ENCODE results near the gene WASF3. TPM values are rescaled to one million over a fixed set of nuclear protein-coding genes. Genes with fewer than 3 reads are reported as not detected.

Gene WASF3
- total RNA-seq, 1 donor from 2014 or later, result 0.13 TPM

DNA sequence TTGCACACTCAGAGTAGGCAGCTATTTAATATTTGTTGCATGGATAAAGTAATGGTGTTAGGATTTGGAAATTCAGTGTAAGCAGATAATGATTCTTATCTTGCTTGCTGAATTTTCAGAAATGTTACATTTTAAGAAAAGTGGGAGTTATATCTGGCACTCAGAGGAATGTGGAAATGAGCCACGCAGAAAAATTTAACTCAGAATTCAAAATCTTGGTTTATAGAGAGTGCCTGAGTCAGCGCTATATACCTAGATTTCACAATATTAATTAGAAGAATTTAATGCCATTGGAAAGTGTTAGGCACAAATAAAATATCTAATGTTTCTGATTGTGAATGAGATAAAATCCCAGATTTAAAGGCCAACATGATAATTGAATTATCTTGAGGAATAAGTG is 106.8 kb downstream of the WASF3 start:
- Mint-ChIP-seq H3K36me3 (ENCODE audit: low read depth) (no peaks in the 10 kb centered on the region), H3K9me3 (no peaks in the 10 kb centered on the region), H3K27ac (no peak overlapping the region), H3K4me3 (no peak overlapping the region), H3K27me3 (ENCODE audit: insufficient read depth) (peaks cover 5% of the 10 kb centered on the region), H3K4me1 (ENCODE audit: low read depth) (no peaks in the 10 kb centered on the region)
- intact Hi-C loops (cut with micrococcal nuclease), result no loop called here
- no peak for DNase-seq (ENCODE audit: low spot score)

- DNase-seq (ENCODE audit: low spot score), result no peak
- no peak overlapping the region for H3K27ac Mint-ChIP-seq
- no peaks in the 10 kb centered on the region for H3K4me1 Mint-ChIP-seq (ENCODE audit: low read depth)
- no peak overlapping the region for H3K4me3 Mint-ChIP-seq
- intact Hi-C loops (cut with micrococcal nuclease), result no loop called here
- no peaks in the 10 kb centered on the region for H3K36me3 Mint-ChIP-seq (ENCODE audit: low read depth)
- H3K27me3 Mint-ChIP-seq (ENCODE audit: insufficient read depth), result peaks cover 5% of the 10 kb centered on the region
- no peaks in the 10 kb centered on the region for H3K9me3 Mint-ChIP-seq
These were observed 107.4 kb downstream of the WASF3 start for GRCh38 chr13:26664876-26665275.

- intact Hi-C loops (cut with micrococcal nuclease), result no loop called here
- Mint-ChIP-seq H3K27me3 (ENCODE audit: insufficient read depth) (peaks cover 9% of the 10 kb centered on the region), H3K27ac (no peak overlapping the region), H3K36me3 (ENCODE audit: low read depth) (no peaks in the 10 kb centered on the region), H3K4me3 (no peak overlapping the region), H3K4me1 (ENCODE audit: low read depth) (no peaks in the 10 kb centered on the region), H3K9me3 (no peaks in the 10 kb centered on the region)
- DNase-seq (ENCODE audit: low spot score), result no peak
These were observed 111.1 kb downstream of the WASF3 start for GRCh38 chr13:26668357-26669146.

- Mint-ChIP-seq H3K27ac (no peak overlapping the region), H3K4me1 (ENCODE audit: low read depth) (no peaks in the 10 kb centered on the region), H3K27me3 (ENCODE audit: insufficient read depth) (peaks cover 11% of the 10 kb centered on the region), H3K9me3 (no peaks in the 10 kb centered on the region), H3K4me3 (no peak overlapping the region), H3K36me3 (ENCODE audit: low read depth) (no peaks in the 10 kb centered on the region)
- DNase-seq (ENCODE audit: low spot score), result no peak
- intact Hi-C loops (cut with micrococcal nuclease), result no loop called here
These were observed 116.4 kb downstream of the WASF3 start for GRCh38 chr13:26673890-26674289.

DNA sequence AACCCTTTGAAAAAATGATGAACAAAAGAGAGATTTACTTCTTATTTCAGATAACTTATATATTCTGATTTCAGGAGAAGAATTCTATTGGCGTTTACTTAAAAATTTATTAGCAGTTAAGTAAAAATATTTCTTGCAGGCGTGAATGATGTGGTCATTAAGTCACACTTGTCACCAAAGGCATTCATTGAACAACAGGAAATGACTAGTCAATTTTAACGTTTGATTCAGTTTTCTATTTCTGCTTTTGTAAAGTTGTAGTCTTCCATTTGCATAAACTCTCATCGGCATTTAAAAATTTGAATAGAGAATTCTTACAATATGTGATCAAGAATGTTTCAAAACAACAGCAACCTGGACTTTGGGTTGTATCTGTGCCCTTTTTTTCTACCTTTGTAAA is 119.7 kb downstream of the WASF3 start:
- intact Hi-C loops (cut with micrococcal nuclease), result no loop called here
- Mint-ChIP-seq H3K4me3 (no peak overlapping the region), H3K27ac (no peak overlapping the region), H3K36me3 (ENCODE audit: low read depth) (no peaks in the 10 kb centered on the region), H3K4me1 (ENCODE audit: low read depth) (no peaks in the 10 kb centered on the region), H3K9me3 (no peaks in the 10 kb centered on the region), H3K27me3 (ENCODE audit: insufficient read depth) (peaks cover 8% of the 10 kb centered on the region)
- DNase-seq (ENCODE audit: low spot score), result no peak

GRCh38 chr13:26678330-26678729 is 120.8 kb downstream of the WASF3 start:
- Mint-ChIP-seq H3K27me3 (ENCODE audit: insufficient read depth) (peaks cover 4% of the 10 kb centered on the region), H3K36me3 (ENCODE audit: low read depth) (no peaks in the 10 kb centered on the region), H3K4me3 (no peak overlapping the region), H3K4me1 (ENCODE audit: low read depth) (no peaks in the 10 kb centered on the region), H3K27ac (no peak overlapping the region), H3K9me3 (no peaks in the 10 kb centered on the region)
- intact Hi-C loops (cut with micrococcal nuclease), result no loop called here
- no peak for DNase-seq (ENCODE audit: low spot score)

DNA sequence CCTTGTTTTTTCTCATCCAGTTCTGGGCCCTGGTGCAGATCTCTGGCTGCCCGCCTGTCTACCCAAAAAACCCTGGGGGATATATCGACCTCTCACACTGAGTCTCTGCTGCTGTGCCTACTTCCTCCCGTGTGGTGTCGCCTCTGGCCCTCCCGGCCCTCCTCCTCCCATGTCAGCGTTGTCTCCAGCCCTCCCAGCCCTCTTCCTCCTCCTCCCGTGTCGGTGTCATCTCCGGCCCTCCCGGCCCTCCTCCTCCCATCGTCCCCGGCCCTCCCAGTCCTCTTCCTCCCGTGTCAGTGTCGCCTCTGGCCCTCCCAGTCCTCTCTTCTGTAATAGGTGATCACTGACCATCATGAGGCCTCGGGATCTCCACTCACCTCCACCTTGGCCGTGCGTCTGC is 121.3 kb downstream of the WASF3 start:
- no peaks in the 10 kb centered on the region for H3K36me3 Mint-ChIP-seq (ENCODE audit: low read depth)
- intact Hi-C loops (cut with micrococcal nuclease), result no loop called here
- no peak for DNase-seq (ENCODE audit: low spot score)
- peaks cover 2% of the 10 kb centered on the region for H3K27me3 Mint-ChIP-seq (ENCODE audit: insufficient read depth)
- no peaks in the 10 kb centered on the region for H3K9me3 Mint-ChIP-seq
- no peak overlapping the region for H3K4me3 Mint-ChIP-seq
- H3K4me1 Mint-ChIP-seq (ENCODE audit: low read depth), result no peaks in the 10 kb centered on the region
- H3K27ac Mint-ChIP-seq, result no peak overlapping the region

- H3K27ac Mint-ChIP-seq, result no peak overlapping the region
- DNase-seq (ENCODE audit: low spot score), result no peak
- no peaks in the 10 kb centered on the region for H3K9me3 Mint-ChIP-seq
- H3K4me1 Mint-ChIP-seq (ENCODE audit: low read depth), result no peaks in the 10 kb centered on the region
- H3K36me3 Mint-ChIP-seq (ENCODE audit: low read depth), result no peaks in the 10 kb centered on the region
- H3K27me3 Mint-ChIP-seq (ENCODE audit: insufficient read depth), result peaks cover 2% of the 10 kb centered on the region
- H3K4me3 Mint-ChIP-seq, result no peak overlapping the region
- intact Hi-C loops (cut with micrococcal nuclease), result no loop called here
These were observed 122.1 kb downstream of the WASF3 start for GRCh38 chr13:26679411-26680122.

DNA sequence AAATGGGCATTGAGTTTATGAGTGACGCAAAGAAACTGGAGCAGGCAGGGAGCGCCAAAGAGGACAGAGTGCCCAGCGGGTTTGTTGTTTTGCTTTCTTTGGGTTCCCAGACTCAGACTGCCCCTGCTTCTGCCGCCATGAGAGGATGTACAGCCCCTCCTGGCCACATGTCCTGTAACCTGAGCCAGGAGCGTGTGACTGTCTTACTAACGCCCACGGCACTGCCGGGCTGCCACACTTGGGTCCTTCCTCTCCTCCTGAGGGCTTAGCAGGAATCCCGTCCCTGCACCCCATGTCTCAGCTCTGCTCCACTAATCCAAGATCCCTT is 122.6 kb downstream of the WASF3 start:
- H3K27ac Mint-ChIP-seq, result no peak overlapping the region
- no peaks in the 10 kb centered on the region for H3K4me1 Mint-ChIP-seq (ENCODE audit: low read depth)
- no peak for DNase-seq (ENCODE audit: low spot score)
- intact Hi-C loops (cut with micrococcal nuclease), result no loop called here
- H3K4me3 Mint-ChIP-seq, result no peak overlapping the region
- H3K36me3 Mint-ChIP-seq (ENCODE audit: low read depth), result no peaks in the 10 kb centered on the region
- no peaks in the 10 kb centered on the region for H3K9me3 Mint-ChIP-seq
- peaks cover 2% of the 10 kb centered on the region for H3K27me3 Mint-ChIP-seq (ENCODE audit: insufficient read depth)

DNA sequence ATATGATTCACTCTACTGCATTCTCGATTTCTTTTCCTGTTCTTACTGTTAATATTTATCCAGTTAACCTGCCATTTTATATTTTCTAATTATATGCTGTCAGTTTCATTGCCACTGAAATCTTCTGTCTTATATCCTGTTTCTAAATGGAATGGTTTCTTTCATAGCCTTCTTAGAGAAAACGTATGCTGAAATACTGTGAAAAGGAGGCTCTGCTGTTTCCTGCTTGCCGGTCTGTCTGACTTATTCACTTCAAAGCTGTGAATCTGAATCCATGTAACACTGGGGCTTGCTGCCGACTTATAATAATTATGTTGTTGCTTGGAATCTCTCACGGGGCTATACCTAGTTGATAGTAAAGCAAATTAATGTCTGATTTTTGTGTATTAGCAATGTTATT is 123.1 kb downstream of the WASF3 start:
- Mint-ChIP-seq H3K27me3 (ENCODE audit: insufficient read depth) (peaks cover 2% of the 10 kb centered on the region), H3K4me3 (no peak overlapping the region), H3K36me3 (ENCODE audit: low read depth) (no peaks in the 10 kb centered on the region), H3K4me1 (ENCODE audit: low read depth) (no peaks in the 10 kb centered on the region), H3K9me3 (no peaks in the 10 kb centered on the region), H3K27ac (no peak overlapping the region)
- DNase-seq (ENCODE audit: low spot score), result no peak
- intact Hi-C loops (cut with micrococcal nuclease), result no loop called here

GRCh38 chr13:26681036-26681435 is 123.6 kb downstream of the WASF3 start:
- no peaks in the 10 kb centered on the region for H3K9me3 Mint-ChIP-seq

DNA sequence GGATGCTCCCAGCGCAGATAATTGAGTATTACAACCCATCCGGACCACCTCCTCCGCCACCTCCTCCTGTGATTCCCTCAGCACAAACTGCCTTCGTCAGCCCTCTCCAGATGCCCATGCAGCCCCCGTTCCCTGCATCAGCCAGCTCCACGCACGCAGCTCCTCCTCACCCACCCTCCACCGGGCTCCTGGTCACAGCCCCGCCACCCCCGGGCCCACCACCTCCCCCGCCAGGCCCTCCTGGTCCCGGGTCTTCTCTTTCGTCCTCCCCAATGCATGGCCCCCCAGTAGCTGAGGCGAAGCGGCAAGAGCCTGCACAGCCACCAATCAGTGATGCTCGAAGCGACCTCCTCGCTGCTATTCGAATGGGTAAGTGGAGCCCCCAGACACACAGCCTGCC is 125.1 kb downstream of the WASF3 start:
- no peak overlapping the region for H3K27ac Mint-ChIP-seq
- no peaks in the 10 kb centered on the region for H3K9me3 Mint-ChIP-seq
- no peak for DNase-seq (ENCODE audit: low spot score)
- H3K27me3 Mint-ChIP-seq (ENCODE audit: insufficient read depth), result peaks cover 3% of the 10 kb centered on the region
- no peak overlapping the region for H3K4me3 Mint-ChIP-seq
- no peaks in the 10 kb centered on the region for H3K4me1 Mint-ChIP-seq (ENCODE audit: low read depth)
- no peaks in the 10 kb centered on the region for H3K36me3 Mint-ChIP-seq (ENCODE audit: low read depth)
- intact Hi-C loops (cut with micrococcal nuclease), result no loop called here

More at GRCh38 chr13:26681036-26681435, 123.6 kb downstream of the WASF3 start:
- DNase-seq (ENCODE audit: low spot score), result no peak
- Mint-ChIP-seq H3K4me3 (no peak overlapping the region), H3K27ac (no peak overlapping the region), H3K36me3 (ENCODE audit: low read depth) (no peaks in the 10 kb centered on the region), H3K4me1 (ENCODE audit: low read depth) (no peaks in the 10 kb centered on the region), H3K27me3 (ENCODE audit: insufficient read depth) (peaks cover 2% of the 10 kb centered on the region)
- intact Hi-C loops (cut with micrococcal nuclease), result no loop called here

DNA sequence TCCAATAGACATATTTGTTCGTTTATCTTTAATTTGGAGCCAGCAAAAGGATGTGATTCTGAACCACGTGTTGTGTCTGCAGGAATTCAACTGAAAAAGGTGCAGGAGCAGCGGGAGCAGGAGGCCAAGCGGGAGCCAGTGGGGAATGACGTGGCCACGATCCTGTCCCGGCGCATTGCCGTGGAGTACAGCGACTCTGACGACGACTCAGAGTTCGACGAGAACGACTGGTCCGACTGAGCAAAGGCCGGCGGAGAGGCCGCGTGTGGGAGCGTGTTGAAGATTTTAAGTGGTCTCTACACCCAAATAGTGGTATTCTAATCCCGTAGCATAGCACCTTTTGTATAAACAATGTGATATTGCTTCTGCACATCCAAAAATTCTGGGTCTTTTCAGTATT is 128.1 kb downstream of the WASF3 start:
- intact Hi-C loops (cut with micrococcal nuclease), result no loop called here
- Mint-ChIP-seq H3K4me3 (no peak overlapping the region), H3K36me3 (ENCODE audit: low read depth) (no peaks in the 10 kb centered on the region), H3K9me3 (no peaks in the 10 kb centered on the region), H3K4me1 (ENCODE audit: low read depth) (no peaks in the 10 kb centered on the region), H3K27me3 (ENCODE audit: insufficient read depth) (peaks cover 2% of the 10 kb centered on the region), H3K27ac (no peak overlapping the region)
- no peak for DNase-seq (ENCODE audit: low spot score)
